ENCODE results near the gene ZNF316.

GRCh38 chr7:6615723-6616555 is 21.2 kb upstream of the ZNF316 start:
- TF ChIP-seq CTCF (IDR thresholded peaks at IDR 0.05; ENCODE audit: poor library complexity) (no peak), EZH2 (IDR thresholded peaks at IDR 0.05; ENCODE audit: borderline replicate concordance) (no peak)
